Endometrium (tissue), 2 donors: ENCODE results near the gene SLC36A3.
"Not testable (repeated sequence)": the region's sequence is repeated elsewhere in the genome, so short reads cannot be mapped to it uniquely, and the experiment has no call there.

Source experiments
- FAIRE-seq: peaks from 2 replicates; lab custom pipeline; 2012; peaks lifted over from hg19 to GRCh38; lab: Jason Lieb, UNC
- donor health status: control.
- donor health status: control.

The SLC36A3 gene

DNA sequence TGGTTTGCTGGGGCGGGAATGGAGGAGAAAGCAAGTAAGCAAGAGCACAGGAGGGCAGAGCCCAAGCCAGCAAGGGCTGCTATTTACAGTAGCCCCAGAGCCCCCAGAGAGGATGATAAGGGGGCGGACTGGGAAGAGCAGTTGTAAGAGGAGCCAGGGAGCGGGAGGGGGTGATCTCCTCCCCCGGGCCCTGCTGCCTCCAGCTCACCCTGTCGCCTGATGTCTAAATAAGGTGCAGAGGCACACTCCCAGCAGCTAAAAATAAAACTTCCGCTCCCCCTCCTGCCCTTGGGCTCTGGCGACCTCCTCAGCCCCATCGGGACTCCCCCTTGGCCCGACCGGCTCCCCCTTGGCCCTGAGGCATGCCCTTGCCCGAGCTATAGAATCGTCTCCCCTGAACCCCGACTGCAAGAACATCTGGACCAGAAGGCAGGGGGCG is 65.2 kb downstream of the SLC36A3 start:
- FAIRE-seq = no peak

DNA sequence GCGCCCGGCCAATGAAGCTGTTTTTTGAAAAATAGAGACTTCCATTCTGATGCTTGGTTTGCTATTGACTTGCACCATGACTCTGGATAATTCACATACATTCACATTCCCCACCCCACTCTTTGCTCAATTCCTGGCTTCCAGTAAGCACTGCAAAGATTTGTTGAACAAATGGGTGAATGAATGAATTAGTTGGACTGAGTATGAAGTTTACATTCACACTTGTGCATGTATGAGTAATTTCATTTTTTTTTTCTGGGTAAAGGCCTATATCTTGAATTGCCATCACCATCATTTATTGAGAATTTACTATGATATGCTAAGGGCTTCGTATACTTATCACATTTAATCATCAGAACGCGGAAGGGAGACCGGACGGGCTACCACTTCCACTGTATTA is 65.9 kb downstream of the SLC36A3 start:
- no peak for FAIRE-seq

DNA sequence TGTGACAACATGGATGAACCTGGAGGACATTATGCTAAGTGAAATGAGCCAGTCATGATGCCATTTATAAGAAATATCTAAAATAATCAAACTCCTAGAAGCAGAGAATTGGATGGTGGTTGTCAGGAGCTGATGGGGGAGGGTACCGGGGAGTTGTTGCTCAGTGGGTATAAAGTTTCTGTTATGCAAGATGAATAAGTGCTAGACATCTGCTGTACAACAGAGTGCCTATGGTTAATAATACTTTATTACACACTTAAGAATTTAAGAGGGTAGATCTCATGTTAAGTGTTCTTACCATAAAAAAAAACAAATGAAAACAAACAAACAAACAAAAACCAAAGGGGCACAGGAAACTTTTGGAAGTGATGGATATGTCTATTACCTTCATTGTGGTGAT is 66.7 kb downstream of the SLC36A3 start:
- FAIRE-seq = no peak

DNA sequence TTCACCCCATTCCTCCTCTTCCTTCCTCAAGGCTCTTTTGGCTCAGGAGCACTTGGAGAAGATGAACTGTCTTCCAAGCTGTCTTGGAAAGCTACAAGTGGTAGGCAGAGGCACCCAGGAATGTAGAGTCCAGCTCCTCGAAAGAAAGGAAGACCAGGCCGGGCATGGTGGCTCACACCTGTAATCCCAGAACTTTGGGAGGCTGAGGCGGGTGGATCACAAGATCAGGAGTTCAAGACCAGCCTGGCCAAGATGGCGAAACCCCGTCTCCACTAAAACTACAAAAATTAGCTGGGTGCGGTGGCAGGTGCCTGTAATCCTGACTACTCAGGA is 68.4 kb downstream of the SLC36A3 start:
- not testable (repeated sequence) for FAIRE-seq

DNA sequence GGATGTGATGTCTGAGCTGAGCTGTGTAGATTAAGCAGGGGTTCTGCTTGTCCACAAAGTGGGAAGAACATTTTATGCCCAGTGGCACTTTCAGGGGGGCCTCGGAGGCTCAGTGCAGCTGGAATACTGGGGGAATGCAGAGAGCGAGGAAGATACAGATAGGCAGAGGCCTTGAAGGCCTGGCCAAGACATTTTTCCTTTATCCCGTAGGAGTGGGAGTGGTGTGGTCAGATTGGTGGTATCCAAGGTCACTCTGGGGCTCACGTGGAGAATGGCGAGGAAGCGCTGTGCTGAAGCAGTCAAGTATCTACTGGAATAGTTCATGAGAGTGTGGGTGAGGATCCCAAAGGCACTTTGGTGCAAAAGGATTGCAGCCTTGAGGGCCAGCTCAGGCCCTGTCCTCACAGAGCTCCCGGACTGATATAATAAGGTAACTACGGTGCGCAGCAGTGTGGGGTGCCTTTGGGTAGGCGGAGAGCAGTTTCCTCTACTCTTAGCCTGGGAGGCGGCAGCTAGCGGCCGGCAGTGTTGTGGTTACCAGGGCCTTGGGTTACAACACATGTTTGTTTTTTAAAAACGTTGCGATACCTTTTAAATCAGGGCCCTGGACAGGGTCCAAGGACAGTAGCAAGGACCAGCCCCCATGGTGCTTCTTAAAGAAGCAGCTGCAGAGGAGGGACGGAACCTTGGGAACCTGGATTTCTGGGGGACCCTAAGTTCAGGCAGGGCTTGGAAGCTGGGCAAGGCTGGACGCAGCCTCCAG is 68.9 kb downstream of the SLC36A3 start:
- no peak for FAIRE-seq

DNA sequence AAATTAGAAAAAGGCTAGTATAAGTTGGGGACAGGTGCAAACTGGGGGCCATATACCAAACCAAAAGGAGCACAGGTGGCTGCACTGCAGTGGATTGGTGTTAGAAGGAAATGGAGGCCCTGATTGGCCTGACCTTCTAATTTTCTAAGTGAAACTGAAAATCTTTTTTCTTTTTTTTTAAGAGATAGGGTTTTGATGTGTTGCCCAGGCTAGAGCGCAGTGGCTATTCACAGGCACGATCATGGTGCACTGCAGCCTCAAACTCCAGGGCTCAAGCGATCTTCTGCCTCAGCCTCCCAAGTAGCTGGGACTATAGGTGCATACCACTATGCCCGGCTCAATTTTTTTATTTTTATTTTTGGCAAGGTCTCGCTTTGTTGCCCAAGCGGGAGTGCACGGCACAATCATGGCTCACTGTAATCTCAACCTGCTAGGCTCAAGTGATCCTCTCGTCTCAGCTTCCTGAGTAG is 69.9 kb downstream of the SLC36A3 start:
- FAIRE-seq = no peak

DNA sequence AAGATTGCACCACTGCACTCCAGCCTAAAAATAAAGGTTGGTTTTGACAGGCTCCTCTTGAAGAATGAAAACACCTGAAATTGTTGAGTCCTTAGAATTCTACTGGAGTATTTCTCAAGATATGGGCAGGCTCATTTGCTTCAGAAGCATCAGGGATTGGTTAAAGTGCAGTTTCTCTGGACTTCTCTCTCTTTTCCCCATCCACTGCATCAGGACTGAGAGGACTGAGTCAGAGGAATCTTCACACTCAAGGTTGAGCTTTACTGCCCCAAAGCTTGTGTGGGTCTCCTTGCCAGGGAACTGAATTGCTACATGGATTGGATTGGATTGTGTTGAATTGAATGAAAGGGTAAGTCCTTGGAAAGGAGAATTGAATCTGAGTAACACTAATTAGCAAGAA is 72.2 kb downstream of the SLC36A3 start:
- FAIRE-seq = no peak

DNA sequence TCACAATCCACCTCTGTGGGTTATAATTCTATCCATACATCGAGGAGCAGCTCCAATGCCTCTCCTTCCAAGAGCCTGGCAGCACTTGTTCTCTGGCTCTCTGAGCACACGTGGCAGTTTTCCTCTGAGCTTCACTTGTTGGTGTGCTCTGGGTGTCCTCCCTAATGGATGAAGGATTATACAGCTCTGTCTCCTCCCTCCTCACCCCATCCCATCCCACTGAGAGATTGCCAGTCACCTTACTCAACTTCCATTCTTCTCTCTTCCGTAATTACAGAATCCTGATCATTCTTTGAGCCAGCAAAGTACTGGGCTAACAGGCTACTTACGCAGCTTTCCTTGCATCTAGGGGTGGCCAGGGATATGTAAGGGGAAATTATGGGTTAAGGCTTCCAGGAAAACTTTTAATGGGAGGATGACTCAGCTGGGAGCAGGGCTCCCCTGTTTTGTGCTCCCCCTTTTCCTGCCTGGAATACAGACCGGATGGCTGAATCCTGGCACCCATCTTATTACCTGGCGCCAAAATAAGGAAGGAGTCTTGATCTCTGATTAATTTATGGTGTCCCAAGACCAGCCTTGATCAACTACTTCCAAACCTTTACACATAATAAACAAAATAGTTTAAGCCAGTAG is 73.4 kb downstream of the SLC36A3 start:
- no peak for FAIRE-seq

DNA sequence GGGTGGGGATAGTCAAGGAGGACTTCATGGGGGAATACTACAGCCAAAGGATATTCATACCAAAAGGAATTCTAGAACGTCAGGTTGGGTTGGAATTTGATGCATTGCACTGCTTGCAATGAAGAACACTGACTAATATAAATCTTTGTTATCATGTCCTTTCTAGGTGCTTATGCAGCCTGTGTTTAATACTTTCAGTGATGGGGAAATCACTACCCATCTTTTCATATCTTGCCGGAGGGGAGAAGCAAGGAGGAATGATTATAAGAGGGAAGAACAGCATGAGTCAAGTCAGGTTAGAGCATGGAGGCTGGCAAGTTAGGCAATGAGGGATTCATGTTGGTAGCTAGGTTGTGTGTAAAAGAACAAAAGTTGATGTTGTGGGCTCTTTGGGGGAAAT is 74.6 kb downstream of the SLC36A3 start:
- FAIRE-seq = no peak

DNA sequence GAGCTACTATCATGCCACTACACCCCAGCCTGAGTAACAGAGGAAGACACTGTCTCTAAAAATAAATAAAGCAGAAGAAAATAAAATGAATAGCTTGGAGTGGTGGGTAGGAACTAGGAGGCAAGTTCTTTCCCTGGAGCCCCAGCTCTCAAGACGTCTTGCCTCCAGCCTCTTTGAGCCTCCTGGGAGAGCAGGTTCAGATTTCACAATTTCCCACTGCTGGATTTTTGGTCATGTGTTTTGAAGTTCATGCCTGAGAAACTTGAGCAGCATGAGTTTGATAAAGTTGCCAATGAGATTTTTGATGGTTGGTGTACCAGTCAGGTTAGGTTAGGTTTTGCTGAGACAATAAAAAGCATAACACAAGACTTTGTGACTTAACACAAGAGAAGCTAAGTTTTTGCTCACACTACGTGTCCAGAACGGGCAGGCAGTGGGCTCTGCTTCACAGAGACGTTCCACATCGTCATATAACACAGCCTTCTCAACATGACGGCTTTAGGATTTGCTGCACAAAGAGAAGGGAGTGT is 75.6 kb downstream of the SLC36A3 start:
- FAIRE-seq = no peak
